Subcutaneous abdominal adipose tissue (tissue), 5 donors: Measurements from ENCODE around the gene GOLPH3.

ENCODE experiments used
- H3K27ac ChIP-seq: one replicate; pipeline ENCODE4 v1.7.0; 2013; ENCODE audit warnings: low read depth, mild to moderate bottlenecking, inconsistent platforms, low read length, moderate library complexity
- H3K27me3 ChIP-seq, 5 donors: one replicate each; pipeline ENCODE4 v1.7.0; 2013; ENCODE audit warnings: low read length in 5 of 5, inconsistent platforms in 1 of 5; ENCODE audit not compliant: control insufficient read depth in 5 of 5, insufficient read depth in 4 of 5
- H3K36me3 ChIP-seq, 5 donors: one replicate each; pipeline ENCODE4 v1.7.0; 2013; ENCODE audit warnings: low read length in 5 of 5; ENCODE audit not compliant: control insufficient read depth in 5 of 5, insufficient read depth in 5 of 5
- H3K4me1 ChIP-seq, 5 donors: one replicate each; pipeline ENCODE4 v1.7.0; 2013; ENCODE audit warnings: low read length in 5 of 5, mild to moderate bottlenecking in 3 of 5, moderate library complexity in 1 of 5; ENCODE audit not compliant: control insufficient read depth in 5 of 5, insufficient read depth in 5 of 5
- H3K4me3 ChIP-seq, 5 donors: one replicate each; pipeline ENCODE4 v1.7.0; 2013; ENCODE audit warnings: low read length in 5 of 5, low read depth in 1 of 5
- H3K9ac ChIP-seq, 5 donors: one replicate each; pipeline ENCODE4 v1.7.0; 2013; ENCODE audit warnings: low read length in 5 of 5, mild to moderate bottlenecking in 4 of 5, moderate library complexity in 3 of 5
- H3K9me3 ChIP-seq, 5 donors: one replicate each; pipeline ENCODE4 v1.7.0; 2013; ENCODE audit warnings: low read length in 5 of 5; ENCODE audit not compliant: control insufficient read depth in 5 of 5
- donor health status: healthy.
- donor health status: healthy.
- donor health status: healthy.
- donor health status: healthy.
- donor health status: healthy.

GOLPH3 gene

GRCh38 chr5:32143617-32144377, 30.3 kb downstream of the GOLPH3 start:
- no peaks in the 10 kb centered on the region for H3K9me3 ChIP-seq
- H3K4me3 ChIP-seq: no peak overlapping the region
- H3K27me3 ChIP-seq: no peaks in the 10 kb centered on the region
- H3K4me1 ChIP-seq: peaks cover 4 to 43% (median 36%) of the 10 kb centered on the region in 5 donors
- no peak overlapping the region for H3K27ac ChIP-seq
- peaks cover 0 to 4% (median 0%) of the 10 kb centered on the region in 5 donors for H3K36me3 ChIP-seq
- no peak overlapping the region for H3K9ac ChIP-seq

- no peak overlapping the region for H3K9ac ChIP-seq
- H3K4me3 ChIP-seq: no peak overlapping the region
- H3K4me1 ChIP-seq: peaks cover 0 to 13% (median 5%) of the 10 kb centered on the region in 5 donors
- H3K27me3 ChIP-seq: no peaks in the 10 kb centered on the region
- no peak overlapping the region for H3K27ac ChIP-seq
- H3K9me3 ChIP-seq: no peaks in the 10 kb centered on the region
- peaks cover 7 to 17% (median 10%) of the 10 kb centered on the region in 5 donors for H3K36me3 ChIP-seq
Measured at GRCh38 chr5:32138839-32139493, 35.2 kb downstream of the GOLPH3 start.

- Histone ChIP-seq H3K4me3 (no peak overlapping the region), H3K4me1 (peaks cover 0 to 25% (median 10%) of the 10 kb centered on the region in 5 donors), H3K9ac (no peak overlapping the region), H3K27me3 (no peaks in the 10 kb centered on the region), H3K9me3 (no peaks in the 10 kb centered on the region), H3K36me3 (peaks cover 10 to 14% (median 13%) of the 10 kb centered on the region in 5 donors), H3K27ac (no peak overlapping the region)
Measured at GRCh38 chr5:32136342-32136741, 37.8 kb downstream of the GOLPH3 start.

- Histone ChIP-seq H3K27ac (no peak overlapping the region), H3K9me3 (no peaks in the 10 kb centered on the region), H3K4me1 (peaks cover 0 to 32% (median 15%) of the 10 kb centered on the region in 5 donors), H3K27me3 (no peaks in the 10 kb centered on the region), H3K4me3 (no peak overlapping the region), H3K9ac (no peak overlapping the region), H3K36me3 (peaks cover 10 to 14% (median 13%) of the 10 kb centered on the region in 5 donors)
Measured at GRCh38 chr5:32135086-32135485, 39.0 kb downstream of the GOLPH3 start.

GRCh38 chr5:32132757-32133156, 41.4 kb downstream of the GOLPH3 start:
- H3K27me3 ChIP-seq: no peaks in the 10 kb centered on the region
- peak overlapping the region; percentile 8 for H3K27ac ChIP-seq
- peaks cover 10 to 16% (median 14%) of the 10 kb centered on the region in 5 donors for H3K36me3 ChIP-seq
- peaks cover 0 to 45% (median 23%) of the 10 kb centered on the region in 5 donors for H3K4me1 ChIP-seq
- no peaks in the 10 kb centered on the region for H3K9me3 ChIP-seq
- H3K4me3 ChIP-seq: no peak overlapping the region
- peak overlapping the region in 1 of 5 donors; percentile 2 for H3K9ac ChIP-seq

GRCh38 chr5:32131604-32132003, 42.5 kb downstream of the GOLPH3 start:
- Histone ChIP-seq H3K9ac (no peak overlapping the region), H3K36me3 (peaks cover 10 to 17% (median 14%) of the 10 kb centered on the region in 5 donors), H3K9me3 (no peaks in the 10 kb centered on the region), H3K27me3 (no peaks in the 10 kb centered on the region), H3K4me1 (peaks cover 0 to 57% (median 34%) of the 10 kb centered on the region in 5 donors), H3K27ac (no peak overlapping the region), H3K4me3 (no peak overlapping the region)

- peaks cover 10 to 23% (median 19%) of the 10 kb centered on the region in 5 donors for H3K36me3 ChIP-seq
- H3K27me3 ChIP-seq: no peaks in the 10 kb centered on the region
- no peak overlapping the region for H3K9ac ChIP-seq
- H3K27ac ChIP-seq: peak overlapping the region; percentile 21
- no peaks in the 10 kb centered on the region for H3K9me3 ChIP-seq
- peaks cover 0 to 58% (median 40%) of the 10 kb centered on the region in 5 donors for H3K4me1 ChIP-seq
- no peak overlapping the region for H3K4me3 ChIP-seq
Measured at GRCh38 chr5:32130865-32131264, 43.3 kb downstream of the GOLPH3 start.

- no peak overlapping the region for H3K4me3 ChIP-seq
Measured at GRCh38 chr5:32129074-32129598, 45.0 kb downstream of the GOLPH3 start.

GRCh38 chr5:32127711-32128110, 46.4 kb downstream of the GOLPH3 start:
- H3K27me3 ChIP-seq: no peaks in the 10 kb centered on the region
- peaks cover 0 to 43% (median 39%) of the 10 kb centered on the region in 5 donors for H3K4me1 ChIP-seq
- peak overlapping the region; percentile 17 for H3K27ac ChIP-seq
- no peak overlapping the region for H3K4me3 ChIP-seq
- H3K36me3 ChIP-seq: peaks cover 9 to 22% (median 13%) of the 10 kb centered on the region in 5 donors
- H3K9me3 ChIP-seq: no peaks in the 10 kb centered on the region
- peak overlapping the region in 1 of 5 donors; percentile 32 for H3K9ac ChIP-seq

More at GRCh38 chr5:32129074-32129598, 45.0 kb downstream of the GOLPH3 start:
- Histone ChIP-seq H3K9ac (peak overlapping the region in 2 of 5 donors; percentile 3 to 36), H3K27ac (peak overlapping the region; percentile 60), H3K9me3 (no peaks in the 10 kb centered on the region), H3K36me3 (peaks cover 8 to 20% (median 16%) of the 10 kb centered on the region in 5 donors), H3K4me1 (peaks cover 0 to 53% (median 40%) of the 10 kb centered on the region in 5 donors), H3K27me3 (no peaks in the 10 kb centered on the region)

GRCh38 chr5:32126691-32127090, 47.4 kb downstream of the GOLPH3 start:
- H3K4me1 ChIP-seq: peaks cover 0 to 41% (median 37%) of the 10 kb centered on the region in 5 donors
- peak overlapping the region; percentile 40 for H3K27ac ChIP-seq
- no peaks in the 10 kb centered on the region for H3K27me3 ChIP-seq
- H3K4me3 ChIP-seq: no peak overlapping the region
- H3K9ac ChIP-seq: no peak overlapping the region
- H3K9me3 ChIP-seq: no peaks in the 10 kb centered on the region
- peaks cover 9 to 27% (median 13%) of the 10 kb centered on the region in 5 donors for H3K36me3 ChIP-seq
